ENCODE results near the gene LRRC8E. TPM values are rescaled to one million over a fixed set of nuclear protein-coding genes. Genes with fewer than 3 reads are reported as not detected.
A peak's percentile ranks its signal among the peaks of the same experiment; 100 is the strongest.

Gene LRRC8E
- total RNA-seq, 1 donor from 2014 or later = 0.08 TPM

GRCh38 chr19:7874897-7875273 is 13.4 kb upstream of the LRRC8E start:
- H3K36me3 Mint-ChIP-seq (ENCODE audit: low read depth, unreplicated experiment) = no peaks in the 10 kb centered on the region
- TF ChIP-seq CTCF (IDR thresholded peaks at IDR 0.05; ENCODE audit: unreplicated experiment) = no peak
- no peak for DNase-seq (ENCODE audit: low spot score)
- H3K4me1 Mint-ChIP-seq (ENCODE audit: unreplicated experiment) = no peaks in the 10 kb centered on the region
- H3K27me3 Mint-ChIP-seq (ENCODE audit: unreplicated experiment) = peaks cover 17% of the 10 kb centered on the region
- peak overlapping the region; percentile 67 for H3K4me3 Mint-ChIP-seq (ENCODE audit: unreplicated experiment)
- H3K27ac Mint-ChIP-seq (ENCODE audit: unreplicated experiment) = no peak overlapping the region
- H3K9me3 Mint-ChIP-seq (ENCODE audit: unreplicated experiment) = no peaks in the 10 kb centered on the region

GRCh38 chr19:7877249-7877836 is 11.0 kb upstream of the LRRC8E start:
- DNase-seq (ENCODE audit: low spot score) = no peak
- no peaks in the 10 kb centered on the region for H3K4me1 Mint-ChIP-seq (ENCODE audit: unreplicated experiment)
- no peak for TF ChIP-seq CTCF (IDR thresholded peaks at IDR 0.05; ENCODE audit: unreplicated experiment)
- H3K4me3 Mint-ChIP-seq (ENCODE audit: unreplicated experiment) = no peak overlapping the region
- no peaks in the 10 kb centered on the region for H3K9me3 Mint-ChIP-seq (ENCODE audit: unreplicated experiment)
- H3K36me3 Mint-ChIP-seq (ENCODE audit: low read depth, unreplicated experiment) = no peaks in the 10 kb centered on the region
- peaks cover 7% of the 10 kb centered on the region for H3K27me3 Mint-ChIP-seq (ENCODE audit: unreplicated experiment)
- no peak overlapping the region for H3K27ac Mint-ChIP-seq (ENCODE audit: unreplicated experiment)

- Mint-ChIP-seq H3K4me1 (ENCODE audit: unreplicated experiment) (no peaks in the 10 kb centered on the region), H3K27me3 (ENCODE audit: unreplicated experiment) (peaks cover 7% of the 10 kb centered on the region), H3K27ac (ENCODE audit: unreplicated experiment) (no peak overlapping the region), H3K4me3 (ENCODE audit: unreplicated experiment) (no peak overlapping the region), H3K9me3 (ENCODE audit: unreplicated experiment) (no peaks in the 10 kb centered on the region), H3K36me3 (ENCODE audit: low read depth, unreplicated experiment) (no peaks in the 10 kb centered on the region)
- no peak for DNase-seq (ENCODE audit: low spot score)
- TF ChIP-seq CTCF (IDR thresholded peaks at IDR 0.05; ENCODE audit: unreplicated experiment) = no peak
Observed at GRCh38 chr19:7879111-7879807, 9.1 kb upstream of the LRRC8E start.

- TF ChIP-seq CTCF (IDR thresholded peaks at IDR 0.05; ENCODE audit: unreplicated experiment) = no peak
- Mint-ChIP-seq H3K4me3 (ENCODE audit: unreplicated experiment) (no peak overlapping the region), H3K27ac (ENCODE audit: unreplicated experiment) (no peak overlapping the region), H3K36me3 (ENCODE audit: low read depth, unreplicated experiment) (no peaks in the 10 kb centered on the region), H3K27me3 (ENCODE audit: unreplicated experiment) (peaks cover 7% of the 10 kb centered on the region), H3K4me1 (ENCODE audit: unreplicated experiment) (no peaks in the 10 kb centered on the region), H3K9me3 (ENCODE audit: unreplicated experiment) (no peaks in the 10 kb centered on the region)
- DNase-seq (ENCODE audit: low spot score) = no peak
Observed at GRCh38 chr19:7879836-7880235, 8.5 kb upstream of the LRRC8E start.

GRCh38 chr19:7881910-7882309 is 6.4 kb upstream of the LRRC8E start:
- H3K27ac Mint-ChIP-seq (ENCODE audit: unreplicated experiment) = no peak overlapping the region
- DNase-seq (ENCODE audit: low spot score) = no peak
- no peak overlapping the region for H3K4me3 Mint-ChIP-seq (ENCODE audit: unreplicated experiment)
- TF ChIP-seq CTCF (IDR thresholded peaks at IDR 0.05; ENCODE audit: unreplicated experiment) = no peak
- H3K9me3 Mint-ChIP-seq (ENCODE audit: unreplicated experiment) = no peaks in the 10 kb centered on the region
- H3K27me3 Mint-ChIP-seq (ENCODE audit: unreplicated experiment) = peaks cover 2% of the 10 kb centered on the region
- peaks cover 2% of the 10 kb centered on the region for H3K4me1 Mint-ChIP-seq (ENCODE audit: unreplicated experiment)
- H3K36me3 Mint-ChIP-seq (ENCODE audit: low read depth, unreplicated experiment) = no peaks in the 10 kb centered on the region

Measured in endothelial cell (in vitro differentiated cells).